ENCODE measurements around the gene GPR142.
A peak's percentile ranks its signal among the peaks of the same experiment; 100 is the strongest.

- TF ChIP-seq CTCF (IDR thresholded peaks at IDR 0.05) (peak; percentile 30 to 68 (median 45)), POLR2A (IDR thresholded peaks at IDR 0.05) (no peak)
Observed at GRCh38 chr17:74354123-74354522, 13.2 kb upstream of the GPR142 start.

Data from heart left ventricle (tissue), 13 donors.